Muscle of arm (tissue), 12 donors: ENCODE data around the gene NIFK. TPM values are rescaled to one million over a fixed set of nuclear protein-coding genes. Genes with fewer than 3 reads are reported as not detected.
"Not testable (repeated sequence)": the region's sequence is repeated elsewhere in the genome, so short reads cannot be mapped to it uniquely, and the experiment has no call there.

Source experiments
- DNase-seq: peaks from one replicate; pipeline ENCODE4 v3.0.0-alpha.2; 2013
- polyA plus RNA-seq, 12 donors: library from polyadenylated mRNA; unstranded; fragments of 120-200 nt; gene quantifications; one replicate each; pipeline ENCODE4 v1.2.1, GENCODE V29; 2013; ENCODE audit not compliant: insufficient read length in 12 of 12

NIFK gene
- polyA plus RNA-seq, 12 donors = 52.0 to 152 (median 64.5) TPM; not detected in 1

- no peak for DNase-seq
These were observed 38.3 kb downstream of the NIFK start for GRCh38 chr2:121698318-121698930.

GRCh38 chr2:121697108-121697631 is 39.5 kb downstream of the NIFK start:
- no peak for DNase-seq

- no peak for DNase-seq
These were observed 40.2 kb downstream of the NIFK start for GRCh38 chr2:121696410-121696930.

GRCh38 chr2:121695171-121695451 is 41.6 kb downstream of the NIFK start:
- no peak for DNase-seq

- no peak for DNase-seq
These were observed 42.1 kb downstream of the NIFK start for GRCh38 chr2:121694398-121695170.

- not testable (repeated sequence) for DNase-seq
These were observed 46.1 kb downstream of the NIFK start for GRCh38 chr2:121690572-121690971.

- no peak for DNase-seq
These were observed 46.6 kb downstream of the NIFK start for GRCh38 chr2:121690095-121690494.

GRCh38 chr2:121689356-121689755 is 47.3 kb downstream of the NIFK start:
- peak; percentile 63 for DNase-seq

GRCh38 chr2:121688820-121689219 is 47.9 kb downstream of the NIFK start:
- no peak for DNase-seq

- DNase-seq = no peak
These were observed 49.8 kb downstream of the NIFK start for GRCh38 chr2:121686902-121687301.

GRCh38 chr2:121686218-121686617 is 50.5 kb downstream of the NIFK start:
- DNase-seq = no peak

- no peak for DNase-seq
These were observed 54.0 kb downstream of the NIFK start for GRCh38 chr2:121682396-121683298.

- no peak for DNase-seq
These were observed 58.8 kb downstream of the NIFK start for GRCh38 chr2:121677855-121678254.

Other genes starting within 250 kb of the NIFK start
- 1 to 10 TPM in 1 of 12 donors, not detected in 11; 2.8 TPM for gene RNU4ATAC, start 206.0 kb downstream of the NIFK start, polyA plus RNA-seq
- 10 to 100 TPM; 41.5 to 86.0 (median 58.7) TPM for gene CLASP1, start 87.4 kb downstream of the NIFK start, polyA plus RNA-seq
- 10 to 100 TPM in 11 of 12 donors, not detected in 1; 47.3 to 99.3 (median 58.7) TPM for gene TSN, start 18.8 kb upstream of the NIFK start, polyA plus RNA-seq